Gastroesophageal sphincter (tissue), 4 donors: ENCODE measurements around the gene RAX2. TPM values are rescaled to one million over a fixed set of nuclear protein-coding genes. Genes with fewer than 3 reads are reported as not detected.
"Not testable (repeated sequence)": the region's sequence is repeated elsewhere in the genome, so short reads cannot be mapped to it uniquely, and the experiment has no call there.

Source experiments
- ATAC-seq: fragments of 150-250 bp; one replicate; pipeline ENCODE4 v1.9.1; 2016; ENCODE audit warnings: mild to moderate bottlenecking, moderate library complexity
- H3K27ac ChIP-seq, 4 donors: fragments of 200-600 bp; sonication (generic) in 3 of 4; 1 replicate in 3 of 4; 2 replicates in 1 of 4; pipeline ENCODE4 v1.5.1; 2016 to 2019
- H3K27me3 ChIP-seq: fragments of 200-600 bp; sonication (generic); one replicate; pipeline ENCODE4 v1.5.1; 2019
- H3K36me3 ChIP-seq, 2 donors: fragments of 200-600 bp; sonication (generic); one replicate each; pipeline ENCODE4 v1.5.1; 2019; ENCODE audit warnings: control low read depth in 1 of 2
- H3K4me1 ChIP-seq, 3 donors: fragments of 200-600 bp; sonication (generic); 1 replicate in 2 of 3; 2 replicates in 1 of 3; pipeline ENCODE4 v1.5.1; 2016 to 2019; ENCODE audit warnings: control low read depth in 2 of 3
- H3K4me3 ChIP-seq, 2 donors: fragments of 200-600 bp; sonication (generic); one replicate each; pipeline ENCODE4 v1.5.1; 2019; ENCODE audit warnings: mild to moderate bottlenecking in 1 of 2, moderate library complexity in 1 of 2
- H3K9me3 ChIP-seq, 3 donors: fragments of 200-600 bp; sonication (generic); one replicate each; pipeline ENCODE4 v1.5.1; 2017 to 2019; ENCODE audit warnings: control low read depth in 2 of 3
- CTCF ChIP-seq, 4 experiments: fragments of 200-600 bp in 2 of 4; fragments of 450-650 bp in 2 of 4; sonication (generic) in 1 of 4; IDR thresholded peaks; one replicate each; pipeline ENCODE4 v1.5.1; 2017 to 2019; ENCODE audit warnings: antibody characterized with exemption in 4 of 4, mild to moderate bottlenecking in 2 of 4, moderate library complexity in 2 of 4
- EP300 ChIP-seq: sonication (generic); formaldehyde crosslinking; IDR thresholded peaks from one replicate; pipeline ENCODE4 v1.6.1; 2017; ENCODE audit warnings: antibody characterized with exemption, mild to moderate bottlenecking
- POLR2A ChIP-seq, 2 donors: fragments of 450-650 bp; IDR thresholded peaks; one replicate each; pipeline ENCODE4 v1.6.1; 2017; ENCODE audit warnings: antibody characterized with exemption in 2 of 2, mild to moderate bottlenecking in 2 of 2, moderate library complexity in 1 of 2
- POLR2AphosphoS5 ChIP-seq: sonication (generic); formaldehyde crosslinking; IDR thresholded peaks from one replicate; pipeline ENCODE4 v1.6.1; 2017; ENCODE audit warnings: antibody characterized with exemption
- WGBS, 2 donors: methylation state at CpG; one replicate each; pipeline ENCODE4 v1.1.5; 2018; ENCODE audit warnings: low coverage in 1 of 2; 5-methylcytosine and 5-hydroxymethylcytosine counted together
- total RNA-seq, 4 donors: library from RNA; depleted of rRNA; stranded (reverse); fragments of >200 nt; gene quantifications; one replicate each; pipeline ENCODE4 v1.1.0, GENCODE V29; 2016

The RAX2 gene
- total RNA-seq, 4 donors from 2014 or later, result not detected

- TF ChIP-seq POLR2A (IDR thresholded peaks at IDR 0.05), result no peak
- TF ChIP-seq CTCF (IDR thresholded peaks at IDR 0.05), result no peak
- no peak for TF ChIP-seq POLR2AphosphoS5
- no peak for TF ChIP-seq EP300
- peaks cover 11% of the 10 kb centered on the region for H3K27me3 ChIP-seq
- no peaks in the 10 kb centered on the region for H3K9me3 ChIP-seq
- no peak for ATAC-seq
- no CpG with 5 or more reads among the region's 17 CpGs for WGBS, 2 donors
- H3K27ac ChIP-seq, result no peak overlapping the region
- H3K4me1 ChIP-seq, result no peaks in the 10 kb centered on the region
- peaks cover 0 to 57% of the 10 kb centered on the region in 2 donors for H3K36me3 ChIP-seq
- no peak overlapping the region for H3K4me3 ChIP-seq
These were observed 2.5 kb downstream of the RAX2 start for GRCh38 chr19:3769494-3769893.

- Histone ChIP-seq H3K36me3 (peaks cover 0 to 57% of the 10 kb centered on the region in 2 donors), H3K4me1 (peaks cover 0 to 6% (median 0%) of the 10 kb centered on the region in 3 donors), H3K27me3 (peaks cover 11% of the 10 kb centered on the region), H3K4me3 (no peak overlapping the region), H3K27ac (no peak overlapping the region), H3K9me3 (no peaks in the 10 kb centered on the region)
- WGBS, 2 donors, result 89 to 93% methylated on average over 6 to 7 of the region's 7 CpGs
- ATAC-seq, result no peak
- TF ChIP-seq POLR2AphosphoS5, result no peak
- TF ChIP-seq CTCF (IDR thresholded peaks at IDR 0.05), result no peak
- TF ChIP-seq EP300, result no peak
- TF ChIP-seq POLR2A (IDR thresholded peaks at IDR 0.05), result no peak
These were observed 3.3 kb downstream of the RAX2 start for GRCh38 chr19:3768748-3769099.

- no peak overlapping the region for H3K4me3 ChIP-seq
- ATAC-seq, result no peak
- 80 to 83% methylated on average over 1 to 5 of the region's 25 CpGs for WGBS, 2 donors
- H3K4me1 ChIP-seq, result peaks cover 0 to 12% (median 3%) of the 10 kb centered on the region in 3 donors
- H3K9me3 ChIP-seq, result no peaks in the 10 kb centered on the region
- peaks cover 11% of the 10 kb centered on the region for H3K27me3 ChIP-seq
- H3K27ac ChIP-seq, result no peak overlapping the region
- no peak for TF ChIP-seq EP300
- no peak for TF ChIP-seq POLR2A (IDR thresholded peaks at IDR 0.05)
- no peak for TF ChIP-seq CTCF (IDR thresholded peaks at IDR 0.05)
- TF ChIP-seq POLR2AphosphoS5, result no peak
- H3K36me3 ChIP-seq, result peaks cover 0 to 57% of the 10 kb centered on the region in 2 donors
These were observed 3.8 kb downstream of the RAX2 start for GRCh38 chr19:3768015-3768747.

GRCh38 chr19:3767050-3767449, 5.0 kb downstream of the RAX2 start:
- Histone ChIP-seq H3K27ac (no peak overlapping the region), H3K36me3 (peaks cover 0 to 57% of the 10 kb centered on the region in 2 donors), H3K27me3 (peaks cover 9% of the 10 kb centered on the region), H3K9me3 (no peaks in the 10 kb centered on the region), H3K4me1 (peaks cover 0 to 18% (median 4%) of the 10 kb centered on the region in 3 donors), H3K4me3 (no peak overlapping the region)
- TF ChIP-seq POLR2A (IDR thresholded peaks at IDR 0.05) (no peak), EP300 (no peak), POLR2AphosphoS5 (no peak), CTCF (IDR thresholded peaks at IDR 0.05) (no peak)
- no peak for ATAC-seq
- 81% methylated on average over 5 of the region's 23 CpGs; no CpG with 5 or more reads in 1 of the 2 donors for WGBS, 2 donors

GRCh38 chr19:3766520-3766919, 5.5 kb downstream of the RAX2 start:
- no peaks in the 10 kb centered on the region for H3K9me3 ChIP-seq
- 88 to 89% methylated on average over 3 to 5 of the region's 7 CpGs for WGBS, 2 donors
- peaks cover 0 to 57% of the 10 kb centered on the region in 2 donors for H3K36me3 ChIP-seq
- TF ChIP-seq EP300 (no peak), POLR2A (IDR thresholded peaks at IDR 0.05) (no peak), CTCF (IDR thresholded peaks at IDR 0.05) (no peak), POLR2AphosphoS5 (no peak)
- no peak overlapping the region for H3K4me3 ChIP-seq
- peaks cover 3% of the 10 kb centered on the region for H3K27me3 ChIP-seq
- H3K27ac ChIP-seq, result no peak overlapping the region
- H3K4me1 ChIP-seq, result peaks cover 0 to 24% (median 4%) of the 10 kb centered on the region in 3 donors
- no peak for ATAC-seq

GRCh38 chr19:3765757-3766156, 6.3 kb downstream of the RAX2 start:
- 91% methylated on average over 5 of the region's 5 CpGs; no CpG with 5 or more reads in 1 of the 2 donors for WGBS, 2 donors
- peaks cover 0 to 31% (median 7%) of the 10 kb centered on the region in 3 donors for H3K4me1 ChIP-seq
- not testable (repeated sequence) for H3K9me3 ChIP-seq, H3K27me3 ChIP-seq, ATAC-seq, H3K27ac ChIP-seq, H3K4me3 ChIP-seq
- H3K36me3 ChIP-seq, result peaks cover 0 to 57% of the 10 kb centered on the region in 2 donors
